Stimulated activated CD4-positive, alpha-beta T cell treated with anti-CD3 and anti-CD28 coated beads, Interleukin-4, amount 100 ng/mL, for 24 hours (primary cell): Measurements from ENCODE around the gene GTPBP6.
"Not testable (repeated sequence)": the region's sequence is repeated elsewhere in the genome, so short reads cannot be mapped to it uniquely, and the experiment has no call there.

Experiments used
- DNase-seq: peaks from one replicate; pipeline ENCODE4 v3.0.0-alpha.2; 2020

GTPBP6 gene

GRCh38 chrX:351324-351641, 32.7 kb upstream of the GTPBP6 start:
- not testable (repeated sequence) for DNase-seq

- DNase-seq = no peak
Observed at GRCh38 chrX:350534-351323, 32.1 kb upstream of the GTPBP6 start.

- DNase-seq = no peak
Observed at GRCh38 chrX:350148-350533, 31.5 kb upstream of the GTPBP6 start.

- no peak for DNase-seq
Observed at GRCh38 chrX:349702-350101, 31.1 kb upstream of the GTPBP6 start.

GRCh38 chrX:349196-349595, 30.6 kb upstream of the GTPBP6 start:
- DNase-seq = no peak

- no peak for DNase-seq
Observed at GRCh38 chrX:348461-349117, 30.0 kb upstream of the GTPBP6 start.

GRCh38 chrX:347351-348117, 28.9 kb upstream of the GTPBP6 start:
- no peak for DNase-seq

GRCh38 chrX:346034-346813, 27.6 kb upstream of the GTPBP6 start:
- DNase-seq = no peak

GRCh38 chrX:345020-345925, 26.7 kb upstream of the GTPBP6 start:
- no peak for DNase-seq

- no peak for DNase-seq
Observed at GRCh38 chrX:344371-344901, 25.8 kb upstream of the GTPBP6 start.

- DNase-seq = no peak
Observed at GRCh38 chrX:341541-342101, 23.0 kb upstream of the GTPBP6 start.

- DNase-seq = no peak
Observed at GRCh38 chrX:340641-341423, 22.2 kb upstream of the GTPBP6 start.

- DNase-seq = no peak
Observed at GRCh38 chrX:340121-340520, 21.5 kb upstream of the GTPBP6 start.

GRCh38 chrX:338836-339400, 20.3 kb upstream of the GTPBP6 start:
- no peak for DNase-seq

- DNase-seq = no peak
Observed at GRCh38 chrX:338281-338835, 19.8 kb upstream of the GTPBP6 start.

GRCh38 chrX:337331-337831, 18.8 kb upstream of the GTPBP6 start:
- DNase-seq = no peak

GRCh38 chrX:336227-336626, 17.6 kb upstream of the GTPBP6 start:
- no peak for DNase-seq

- no peak for DNase-seq
Observed at GRCh38 chrX:335758-336155, 17.2 kb upstream of the GTPBP6 start.

- no peak for DNase-seq
Observed at GRCh38 chrX:334971-335757, 16.6 kb upstream of the GTPBP6 start.
